MCF 10A (cell line): ENCODE results near the gene HBD. TPM values are rescaled to one million over a fixed set of nuclear protein-coding genes. Genes with fewer than 3 reads are reported as not detected.

ENCODE experiments used
- BruUV-seq: library from RNA; stranded (reverse); fragments of 400-500 nt; replicated peaks from 2 replicates; lab custom pipeline; 2021; lab: Mats Ljungman, UMichigan
- CTCF ChIA-PET: fragments of 300-600 bp; sonication (Branson Sonifier 250); formaldehyde crosslinking; extraction: SDS; loops from one replicate; lab custom pipeline; 2021; ENCODE audit warnings: antibody characterized with exemption, inconsistent platforms; lab: Yijun Ruan, JAX
- POLR2A ChIA-PET: fragments of 300-600, 350-650 bp; sonication (Branson Sonifier 250); formaldehyde crosslinking; extraction: SDS; loops from one replicate; lab custom pipeline; 2020; ENCODE audit warnings: antibody characterized with exemption, inconsistent platforms; lab: Yijun Ruan, JAX
- DNase-seq: peaks from one replicate; pipeline ENCODE4 v3.0.0-alpha.2; 2018; ENCODE audit not compliant: unreplicated experiment
- H3K27ac Mint-ChIP-seq: one replicate; pipeline ENCODE4 v1.8.0; 2022; ENCODE audit warnings: mild to moderate bottlenecking, low read depth, mixed read lengths; ENCODE audit not compliant: unreplicated experiment
- H3K27me3 Mint-ChIP-seq: one replicate; pipeline ENCODE4 v1.8.0; 2022; ENCODE audit warnings: mixed read lengths; ENCODE audit not compliant: insufficient read depth, unreplicated experiment
- H3K36me3 Mint-ChIP-seq: one replicate; pipeline ENCODE4 v1.8.0; 2022; ENCODE audit warnings: mild to moderate bottlenecking, moderate library complexity, mixed read lengths; ENCODE audit not compliant: insufficient read depth, unreplicated experiment
- H3K4me1 Mint-ChIP-seq: one replicate; pipeline ENCODE4 v1.8.0; 2022; ENCODE audit warnings: mixed read lengths; ENCODE audit not compliant: insufficient read depth, unreplicated experiment
- H3K4me3 Mint-ChIP-seq: one replicate; pipeline ENCODE4 v1.8.0; 2022; ENCODE audit warnings: mild to moderate bottlenecking, moderate library complexity, mixed read lengths; ENCODE audit not compliant: unreplicated experiment
- H3K9me3 Mint-ChIP-seq: one replicate; pipeline ENCODE4 v1.8.0; 2022; ENCODE audit warnings: mixed read lengths; ENCODE audit not compliant: unreplicated experiment
- intact Hi-C: fragments of 100-400 bp; cut with micrococcal nuclease; formaldehyde crosslinking; loops from 2 replicates; pipeline ENCODE4 v1.14.1; 2022
- total RNA-seq: library from RNA; stranded (reverse); gene quantifications from 2 replicates; pipeline ENCODE4 v1.2.3, GENCODE V29; 2022
- TF ChIP-seq, protein P1 (sequence below): fragments of 200-600 bp; IDR thresholded peaks from one replicate; pipeline ENCODE4 v1.8.0; 2022; ENCODE audit warnings: antibody characterized with exemption, mild to moderate bottlenecking; ENCODE audit not compliant: unreplicated experiment

Gene HBD
- total RNA-seq, 1 experiment from 2014 or later: not detected

DNA sequence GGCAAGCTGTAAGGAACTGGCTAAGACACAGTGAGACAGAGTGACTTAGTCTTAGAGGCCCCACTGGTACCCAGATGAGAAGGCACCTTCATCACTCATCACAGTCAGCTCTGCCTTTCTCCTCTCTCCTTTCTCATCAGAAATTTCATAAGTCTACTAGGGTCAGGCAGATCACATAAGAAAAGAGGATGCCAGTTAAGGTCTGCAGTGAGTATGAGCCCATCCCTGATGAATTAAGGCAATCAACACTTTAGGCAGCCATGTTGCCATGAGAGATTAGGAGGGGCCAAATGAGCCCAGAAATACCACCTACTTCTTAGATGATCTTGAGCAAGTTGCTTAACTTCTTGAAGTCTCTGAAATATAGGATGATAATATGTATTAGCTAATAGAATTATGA is 47.3 kb upstream of the HBD start:
- no peaks in the 10 kb centered on the region for H3K27me3 Mint-ChIP-seq
- intact Hi-C loops: no loop called here
- BruUV-seq: no TSS peak
- peaks cover 21% of the 10 kb centered on the region for H3K4me1 Mint-ChIP-seq
- POLR2A ChIA-PET: no interaction called here
- DNase-seq: no peak
- H3K36me3 Mint-ChIP-seq: no peaks in the 10 kb centered on the region
- no peak overlapping the region for H3K27ac Mint-ChIP-seq
- CTCF ChIA-PET: interaction anchor here (0.6 to 3.2 kb wide), 4 partner anchors 9 to 528 kb away, joined by 3 to 12 read pairs (median 4); no protein-coding TSS in a partner anchor
- no peaks in the 10 kb centered on the region for H3K9me3 Mint-ChIP-seq
- TF ChIP-seq, protein P1, sequence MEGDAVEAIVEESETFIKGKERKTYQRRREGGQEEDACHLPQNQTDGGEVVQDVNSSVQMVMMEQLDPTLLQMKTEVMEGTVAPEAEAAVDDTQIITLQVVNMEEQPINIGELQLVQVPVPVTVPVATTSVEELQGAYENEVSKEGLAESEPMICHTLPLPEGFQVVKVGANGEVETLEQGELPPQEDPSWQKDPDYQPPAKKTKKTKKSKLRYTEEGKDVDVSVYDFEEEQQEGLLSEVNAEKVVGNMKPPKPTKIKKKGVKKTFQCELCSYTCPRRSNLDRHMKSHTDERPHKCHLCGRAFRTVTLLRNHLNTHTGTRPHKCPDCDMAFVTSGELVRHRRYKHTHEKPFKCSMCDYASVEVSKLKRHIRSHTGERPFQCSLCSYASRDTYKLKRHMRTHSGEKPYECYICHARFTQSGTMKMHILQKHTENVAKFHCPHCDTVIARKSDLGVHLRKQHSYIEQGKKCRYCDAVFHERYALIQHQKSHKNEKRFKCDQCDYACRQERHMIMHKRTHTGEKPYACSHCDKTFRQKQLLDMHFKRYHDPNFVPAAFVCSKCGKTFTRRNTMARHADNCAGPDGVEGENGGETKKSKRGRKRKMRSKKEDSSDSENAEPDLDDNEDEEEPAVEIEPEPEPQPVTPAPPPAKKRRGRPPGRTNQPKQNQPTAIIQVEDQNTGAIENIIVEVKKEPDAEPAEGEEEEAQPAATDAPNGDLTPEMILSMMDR: no peak
- H3K4me3 Mint-ChIP-seq: no peak overlapping the region

DNA sequence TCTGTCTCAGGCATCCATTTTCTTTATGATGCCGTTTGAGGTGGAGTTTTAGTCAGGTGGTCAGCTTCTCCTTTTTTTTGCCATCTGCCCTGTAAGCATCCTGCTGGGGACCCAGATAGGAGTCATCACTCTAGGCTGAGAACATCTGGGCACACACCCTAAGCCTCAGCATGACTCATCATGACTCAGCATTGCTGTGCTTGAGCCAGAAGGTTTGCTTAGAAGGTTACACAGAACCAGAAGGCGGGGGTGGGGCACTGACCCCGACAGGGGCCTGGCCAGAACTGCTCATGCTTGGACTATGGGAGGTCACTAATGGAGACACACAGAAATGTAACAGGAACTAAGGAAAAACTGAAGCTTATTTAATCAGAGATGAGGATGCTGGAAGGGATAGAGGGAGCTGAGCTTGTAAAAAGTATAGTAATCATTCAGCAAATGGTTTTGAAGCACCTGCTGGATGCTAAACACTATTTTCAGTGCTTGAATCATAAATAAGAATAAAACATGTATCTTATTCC is 46.4 kb upstream of the HBD start:
- no TSS peak for BruUV-seq
- CTCF ChIA-PET: interaction anchor here (0.6 to 3.2 kb wide), 7 partner anchors 10 to 644 kb away, joined by 3 to 12 read pairs (median 4); no protein-coding TSS in a partner anchor
- peak; percentile 97 for DNase-seq
- Mint-ChIP-seq H3K9me3 (no peaks in the 10 kb centered on the region), H3K36me3 (no peaks in the 10 kb centered on the region), H3K27ac (no peak overlapping the region), H3K4me3 (no peak overlapping the region), H3K4me1 (peaks cover 17% of the 10 kb centered on the region), H3K27me3 (no peaks in the 10 kb centered on the region)
- TF ChIP-seq, protein P1: no peak
- POLR2A ChIA-PET: interaction anchor here (0.7 kb wide), 1 partner anchor 264 kb away, joined by 6 read pairs; no protein-coding TSS in a partner anchor
- intact Hi-C loops: no loop called here

- peaks cover 12% of the 10 kb centered on the region for H3K4me1 Mint-ChIP-seq
- TF ChIP-seq, protein P1: no peak
- peak overlapping the region; percentile 33 for H3K27ac Mint-ChIP-seq
- BruUV-seq: no TSS peak
- no peak overlapping the region for H3K4me3 Mint-ChIP-seq
- H3K27me3 Mint-ChIP-seq: no peaks in the 10 kb centered on the region
- ChIA-PET CTCF (interaction anchor here (0.6 to 1.5 kb wide), 5 partner anchors 10 to 1084 kb away, joined by 3 to 5 read pairs (median 3); no protein-coding TSS in a partner anchor), POLR2A (no interaction called here)
- intact Hi-C loops: no loop called here
- no peaks in the 10 kb centered on the region for H3K36me3 Mint-ChIP-seq
- DNase-seq: no peak
- no peaks in the 10 kb centered on the region for H3K9me3 Mint-ChIP-seq
Measured at GRCh38 chr11:5279471-5280090, 45.3 kb upstream of the HBD start.

GRCh38 chr11:5277807-5278382 is 43.6 kb upstream of the HBD start:
- Mint-ChIP-seq H3K9me3 (no peaks in the 10 kb centered on the region), H3K4me3 (no peak overlapping the region), H3K4me1 (peaks cover 12% of the 10 kb centered on the region), H3K36me3 (no peaks in the 10 kb centered on the region), H3K27ac (no peak overlapping the region), H3K27me3 (no peaks in the 10 kb centered on the region)
- POLR2A ChIA-PET: no interaction called here
- intact Hi-C loops: no loop called here
- TF ChIP-seq, protein P1: no peak
- CTCF ChIA-PET: no interaction called here
- DNase-seq: no peak
- no TSS peak for BruUV-seq
